ENCODE measurements around the gene ADCY4. TPM values are rescaled to one million over a fixed set of nuclear protein-coding genes. Genes with fewer than 3 reads are reported as not detected.

The ADCY4 gene
- total RNA-seq, 1 donor from 2014 or later = 3.4 TPM

DNA sequence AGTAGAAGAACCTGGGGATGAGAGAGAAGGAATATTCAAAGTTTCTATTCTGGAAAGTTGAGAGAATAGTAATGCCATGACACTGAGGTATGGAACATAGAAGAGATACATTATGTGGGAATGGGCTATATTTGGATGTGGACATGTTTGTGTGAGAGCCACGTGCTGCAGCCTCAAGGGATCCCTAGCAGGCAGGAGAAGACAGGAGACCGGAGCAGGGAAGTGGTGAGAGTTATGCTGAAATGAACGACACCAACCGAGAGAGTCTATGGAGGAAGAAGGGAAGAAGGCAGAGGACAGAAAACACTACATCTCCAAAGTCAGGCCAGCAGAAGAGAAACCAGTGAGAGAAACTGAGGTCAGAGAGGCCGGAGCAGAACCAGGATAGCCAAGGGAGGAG lies 14.9 kb upstream of the ADCY4 start:
- Mint-ChIP-seq H3K27me3 (ENCODE audit: low read depth) (peaks cover 75% of the 10 kb centered on the region), H3K4me1 (peaks cover 4% of the 10 kb centered on the region), H3K36me3 (no peaks in the 10 kb centered on the region), H3K9me3 (no peaks in the 10 kb centered on the region), H3K27ac (no peak overlapping the region), H3K4me3 (no peak overlapping the region)
- no peak for DNase-seq (ENCODE audit: low spot score in 2 of 2, unreplicated experiment in 2 of 2)
- TF ChIP-seq, protein P1, sequence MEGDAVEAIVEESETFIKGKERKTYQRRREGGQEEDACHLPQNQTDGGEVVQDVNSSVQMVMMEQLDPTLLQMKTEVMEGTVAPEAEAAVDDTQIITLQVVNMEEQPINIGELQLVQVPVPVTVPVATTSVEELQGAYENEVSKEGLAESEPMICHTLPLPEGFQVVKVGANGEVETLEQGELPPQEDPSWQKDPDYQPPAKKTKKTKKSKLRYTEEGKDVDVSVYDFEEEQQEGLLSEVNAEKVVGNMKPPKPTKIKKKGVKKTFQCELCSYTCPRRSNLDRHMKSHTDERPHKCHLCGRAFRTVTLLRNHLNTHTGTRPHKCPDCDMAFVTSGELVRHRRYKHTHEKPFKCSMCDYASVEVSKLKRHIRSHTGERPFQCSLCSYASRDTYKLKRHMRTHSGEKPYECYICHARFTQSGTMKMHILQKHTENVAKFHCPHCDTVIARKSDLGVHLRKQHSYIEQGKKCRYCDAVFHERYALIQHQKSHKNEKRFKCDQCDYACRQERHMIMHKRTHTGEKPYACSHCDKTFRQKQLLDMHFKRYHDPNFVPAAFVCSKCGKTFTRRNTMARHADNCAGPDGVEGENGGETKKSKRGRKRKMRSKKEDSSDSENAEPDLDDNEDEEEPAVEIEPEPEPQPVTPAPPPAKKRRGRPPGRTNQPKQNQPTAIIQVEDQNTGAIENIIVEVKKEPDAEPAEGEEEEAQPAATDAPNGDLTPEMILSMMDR (IDR thresholded peaks at IDR 0.05; ENCODE audit: unreplicated experiment) = no peak

DNA sequence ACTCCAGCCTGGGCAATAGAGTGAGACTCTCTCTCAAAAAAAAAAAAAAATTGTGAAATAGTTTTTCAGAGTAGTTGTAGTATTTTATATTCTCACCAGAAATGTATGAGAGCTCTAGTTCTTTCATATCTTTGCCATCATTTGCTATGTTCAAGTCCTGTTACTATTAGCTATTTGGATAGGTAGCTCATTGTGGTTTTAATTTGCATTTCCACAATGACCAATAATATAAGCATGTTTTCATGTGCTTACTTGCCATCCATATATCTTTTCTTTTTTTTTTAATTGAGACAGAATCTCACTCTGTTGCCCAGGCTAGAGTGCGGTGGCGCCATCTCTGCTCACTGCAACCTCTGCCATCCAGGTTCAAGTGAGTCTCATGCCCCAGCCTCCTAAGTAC lies 13.3 kb upstream of the ADCY4 start:
- Mint-ChIP-seq H3K36me3 (no peaks in the 10 kb centered on the region), H3K9me3 (no peaks in the 10 kb centered on the region), H3K4me1 (peaks cover 4% of the 10 kb centered on the region), H3K4me3 (no peak overlapping the region), H3K27me3 (ENCODE audit: low read depth) (peaks cover 77% of the 10 kb centered on the region), H3K27ac (no peak overlapping the region)
- TF ChIP-seq, protein P1 (IDR thresholded peaks at IDR 0.05; ENCODE audit: unreplicated experiment) = no peak
- no peak for DNase-seq (ENCODE audit: low spot score in 2 of 2, unreplicated experiment in 2 of 2)

DNA sequence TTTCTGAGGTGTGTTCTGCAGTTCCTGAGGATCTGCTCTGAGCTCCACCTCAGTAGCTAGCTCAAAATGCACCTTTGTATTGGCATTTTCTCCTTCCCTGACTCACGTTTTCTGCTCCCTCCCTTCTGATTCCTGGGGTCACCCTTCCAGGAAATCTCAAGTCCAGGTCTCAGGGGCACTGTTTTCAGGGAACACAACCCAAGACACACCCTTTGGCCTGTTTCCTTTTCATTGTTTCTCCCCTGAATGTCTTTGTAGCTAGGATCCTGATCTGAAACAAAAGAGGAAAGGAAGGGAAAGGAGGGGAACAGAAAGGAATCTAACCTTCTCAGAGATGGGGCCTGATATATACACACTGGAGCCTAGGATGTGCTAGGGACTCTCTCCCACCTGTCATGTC lies 12.3 kb upstream of the ADCY4 start:
- Mint-ChIP-seq H3K9me3 (no peaks in the 10 kb centered on the region), H3K4me3 (no peak overlapping the region), H3K27me3 (ENCODE audit: low read depth) (peaks cover 78% of the 10 kb centered on the region), H3K36me3 (no peaks in the 10 kb centered on the region), H3K4me1 (no peaks in the 10 kb centered on the region), H3K27ac (no peak overlapping the region)
- TF ChIP-seq, protein P1 (IDR thresholded peaks at IDR 0.05; ENCODE audit: unreplicated experiment) = no peak
- DNase-seq (ENCODE audit: low spot score in 2 of 2, unreplicated experiment in 2 of 2) = no peak

DNA sequence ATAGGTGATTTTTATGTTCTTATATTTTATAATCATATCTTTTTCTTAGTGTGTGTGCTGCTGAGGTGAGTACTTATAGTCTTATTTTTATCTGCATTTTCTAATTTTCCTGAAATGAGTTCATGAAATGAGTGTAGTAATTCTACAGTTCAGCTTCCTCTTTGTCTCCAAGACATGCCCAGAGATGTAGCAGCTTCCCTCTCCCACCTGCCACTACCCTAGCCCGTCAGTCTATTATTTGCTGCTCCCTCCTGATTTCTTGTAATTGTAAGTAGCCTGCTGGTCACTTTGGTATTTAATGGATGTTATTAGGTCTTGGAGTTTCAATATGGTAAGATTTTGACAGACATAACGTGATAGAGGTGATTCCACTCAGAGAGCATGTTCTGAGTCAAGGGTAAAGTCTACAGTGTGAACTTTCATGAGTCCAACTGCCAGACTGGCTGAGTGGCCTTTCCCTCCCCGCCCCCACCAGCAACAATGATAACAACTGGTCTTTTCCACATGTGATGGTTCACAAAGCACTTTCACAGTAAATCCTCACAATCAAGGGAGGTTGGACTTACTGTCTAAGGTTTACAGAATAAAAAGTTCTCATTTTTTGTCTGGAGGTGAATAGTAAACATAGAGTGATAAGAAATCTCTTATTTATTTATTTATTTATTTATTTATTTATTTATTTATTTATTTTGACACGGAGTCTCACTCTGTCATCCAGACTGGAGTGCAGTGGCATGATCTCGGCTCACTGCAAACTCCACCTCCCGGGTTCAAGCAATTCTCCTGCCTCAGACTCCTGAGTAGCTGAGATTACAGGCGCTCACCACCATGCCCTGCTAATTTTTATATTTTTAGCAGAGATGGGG lies 9.2 kb upstream of the ADCY4 start:
- peaks cover 4% of the 10 kb centered on the region for H3K4me1 Mint-ChIP-seq
- peaks cover 74% of the 10 kb centered on the region for H3K27me3 Mint-ChIP-seq (ENCODE audit: low read depth)
- TF ChIP-seq, protein P1 (IDR thresholded peaks at IDR 0.05; ENCODE audit: unreplicated experiment) = no peak
- H3K4me3 Mint-ChIP-seq = no peak overlapping the region
- H3K9me3 Mint-ChIP-seq = no peaks in the 10 kb centered on the region
- no peak for DNase-seq (ENCODE audit: low spot score in 2 of 2, unreplicated experiment in 2 of 2)
- no peaks in the 10 kb centered on the region for H3K36me3 Mint-ChIP-seq
- no peak overlapping the region for H3K27ac Mint-ChIP-seq

DNA sequence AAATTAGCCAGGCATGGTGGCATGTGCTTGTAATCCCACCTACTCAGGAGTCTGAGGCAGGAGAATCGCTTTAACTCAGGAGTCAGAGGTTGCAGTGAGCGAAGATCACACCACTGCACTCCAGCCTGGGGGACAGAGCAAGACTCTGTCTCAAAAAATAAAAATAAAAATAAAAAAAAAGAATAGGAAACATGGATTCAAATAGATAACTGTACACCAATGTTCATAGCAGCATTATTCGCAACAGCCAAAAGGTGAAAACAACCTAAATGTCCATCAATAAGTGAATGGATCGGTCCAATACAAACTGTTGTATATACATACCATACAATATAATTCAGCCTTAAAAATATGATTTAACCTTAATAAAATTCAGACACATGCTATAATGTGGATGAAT lies 8.0 kb upstream of the ADCY4 start:
- Mint-ChIP-seq H3K27ac (no peak overlapping the region), H3K4me1 (peaks cover 4% of the 10 kb centered on the region), H3K36me3 (no peaks in the 10 kb centered on the region), H3K4me3 (no peak overlapping the region), H3K27me3 (ENCODE audit: low read depth) (peaks cover 80% of the 10 kb centered on the region), H3K9me3 (no peaks in the 10 kb centered on the region)
- TF ChIP-seq, protein P1 (IDR thresholded peaks at IDR 0.05; ENCODE audit: unreplicated experiment) = no peak
- DNase-seq (ENCODE audit: low spot score in 2 of 2, unreplicated experiment in 2 of 2) = no peak
